Colonic mucosa (tissue), 4 donors: Measurements from ENCODE around the gene DBF4. TPM values are rescaled to one million over a fixed set of nuclear protein-coding genes. Genes with fewer than 3 reads are reported as not detected.
"Not testable (repeated sequence)": the region's sequence is repeated elsewhere in the genome, so short reads cannot be mapped to it uniquely, and the experiment has no call there.

Experiments used
- DNase-seq: peaks from one replicate; pipeline ENCODE4 v3.0.0-alpha.2; 2020
- H3K27ac ChIP-seq: fragments of 200-600 bp; one replicate; pipeline ENCODE4 v1.8.0; 2021
- H3K27me3 ChIP-seq: fragments of 200-600 bp; one replicate; pipeline ENCODE4 v1.8.0; 2021
- H3K36me3 ChIP-seq: fragments of 200-600 bp; one replicate; pipeline ENCODE4 v1.8.0; 2021
- H3K4me1 ChIP-seq: fragments of 200-600 bp; one replicate; pipeline ENCODE4 v1.8.0; 2021; ENCODE audit warnings: mild to moderate bottlenecking
- H3K4me3 ChIP-seq: fragments of 200-600 bp; one replicate; pipeline ENCODE4 v1.8.0; 2021
- H3K9ac ChIP-seq, 2 donors: one replicate each; pipeline ENCODE4 v1.7.0; 2013; ENCODE audit warnings: control low read depth in 2 of 2, low read depth in 2 of 2, low read length in 2 of 2
- H3K9me3 ChIP-seq: fragments of 200-600 bp; one replicate; pipeline ENCODE4 v1.8.0; 2021
- CTCF ChIP-seq: fragments of 200-600 bp; IDR thresholded peaks from one replicate; pipeline ENCODE4 v1.8.0; 2022; ENCODE audit warnings: antibody characterized with exemption, mild to moderate bottlenecking
- intact Hi-C: fragments of 100-400 bp; cut with DNase I; formaldehyde crosslinking; loops from one replicate; pipeline ENCODE4 v1.14.1; 2022
- total RNA-seq, 2 donors: library from RNA; stranded (reverse); fragmentation: NEBNext Ultra II Directional in 1 of 2; extraction: Animal tissue kit (Norgen Biotek cat#: 25700) in 1 of 2; gene quantifications; one replicate each; pipeline ENCODE4 v1.2.1, GENCODE V29; 2021
- donor health status: healthy.
- donor health status: DM: no; HTN: no; CAD: no.
- donor health status: DM: no; HTN: no; CAD: no.

The DBF4 gene
- total RNA-seq, 2 donors from 2014 or later = 17.8 to 31.4 TPM

DNA sequence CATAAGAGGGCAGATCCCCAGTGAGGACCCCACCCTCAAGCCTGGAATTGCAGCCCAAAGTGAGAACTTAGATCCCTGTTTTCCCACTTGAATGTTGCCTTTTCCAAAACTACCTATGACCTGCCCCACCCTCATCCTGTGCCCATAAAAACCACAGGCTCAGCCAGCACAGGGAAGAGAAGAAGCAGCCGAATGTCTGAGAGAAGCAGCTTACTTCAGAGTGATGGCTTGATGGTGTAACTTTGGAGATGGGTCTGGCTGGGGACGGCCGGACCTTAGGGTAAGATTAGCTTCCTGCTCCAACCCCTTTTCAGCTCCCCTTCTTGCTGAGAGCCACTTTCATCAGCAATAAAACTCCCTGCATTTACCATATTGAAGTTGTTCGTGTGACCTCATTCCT, 5.8 kb upstream of the DBF4 start:
- Histone ChIP-seq H3K4me1 (peaks cover 3% of the 10 kb centered on the region), H3K4me3 (no peak overlapping the region), H3K27ac (no peak overlapping the region), H3K27me3 (no peaks in the 10 kb centered on the region), H3K9me3 (no peaks in the 10 kb centered on the region), H3K36me3 (peaks cover 6% of the 10 kb centered on the region), H3K9ac (no peak overlapping the region)
- DNase-seq = no peak
- intact Hi-C loops = loop anchor here (10.0 kb wide), 2 partner anchors 246 to 716 kb away; partner anchors contain the start of genes DMTF1 and RUNDC3B
- TF ChIP-seq CTCF = no peak

DNA sequence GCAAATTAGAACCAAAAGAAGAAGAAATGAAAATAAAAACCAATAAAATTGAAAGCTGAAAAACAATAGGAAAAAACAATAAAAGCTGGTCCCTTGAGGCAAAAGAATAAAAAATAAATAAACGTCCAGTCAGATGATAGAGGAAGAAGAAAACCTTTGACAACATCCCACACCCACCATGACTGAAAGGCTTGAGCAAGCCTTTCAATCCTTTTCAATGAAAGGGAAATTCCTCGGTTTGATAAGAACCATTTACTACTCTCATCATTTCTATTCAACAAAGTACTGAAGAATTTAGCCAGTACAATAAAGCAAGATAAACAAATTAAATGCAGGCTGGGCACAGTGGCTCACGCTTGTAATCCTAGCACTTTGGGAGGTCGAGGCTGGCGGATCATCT, 3.9 kb upstream of the DBF4 start:
- Histone ChIP-seq H3K36me3 (no peaks in the 10 kb centered on the region), H3K27me3 (no peaks in the 10 kb centered on the region), H3K27ac (no peak overlapping the region), H3K4me1 (peaks cover 3% of the 10 kb centered on the region), H3K9ac (no peak overlapping the region), H3K4me3 (no peak overlapping the region), H3K9me3 (no peaks in the 10 kb centered on the region)
- no peak for DNase-seq
- TF ChIP-seq CTCF = no peak
- intact Hi-C loops = loop anchor here (10.0 kb wide), 2 partner anchors 248 to 718 kb away; partner anchors contain the start of genes DMTF1 and RUNDC3B

GRCh38 chr7:87873328-87873727, 3.0 kb upstream of the DBF4 start:
- intact Hi-C loops = loop anchor here (10.0 kb wide), 2 partner anchors 249 to 719 kb away; partner anchors contain the start of genes DMTF1 and RUNDC3B
- H3K27me3 ChIP-seq, DNase-seq, H3K9ac ChIP-seq, H3K9me3 ChIP-seq, H3K36me3 ChIP-seq, H3K4me1 ChIP-seq, H3K4me3 ChIP-seq: not testable (repeated sequence)
- peak overlapping the region; percentile 98 for H3K27ac ChIP-seq

DNA sequence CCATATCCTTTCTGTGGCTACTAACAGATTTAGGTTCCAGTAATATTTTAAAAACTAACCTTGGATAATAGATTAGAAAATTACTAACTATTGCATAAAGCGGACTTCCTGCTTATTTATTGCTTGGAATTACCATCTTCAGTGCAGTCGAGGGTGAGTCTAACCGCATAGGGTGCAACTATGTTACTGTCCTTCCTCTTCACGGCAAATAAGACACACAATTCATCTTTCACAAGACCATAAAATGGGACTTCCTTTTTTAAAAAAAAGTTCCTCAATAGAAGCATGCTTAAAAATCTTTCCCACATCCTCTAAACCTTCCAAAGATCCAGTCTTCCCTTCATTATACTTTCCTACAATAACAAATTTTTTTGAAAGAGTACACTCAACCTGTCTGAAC, 2.2 kb upstream of the DBF4 start:
- Histone ChIP-seq H3K9me3 (no peaks in the 10 kb centered on the region), H3K27ac (peak overlapping the region; percentile 98), H3K4me1 (peaks cover 3% of the 10 kb centered on the region), H3K36me3 (no peaks in the 10 kb centered on the region), H3K9ac (peak overlapping the region in 1 of 2 donors; percentile 94), H3K4me3 (no peak overlapping the region), H3K27me3 (no peaks in the 10 kb centered on the region)
- TF ChIP-seq CTCF = no peak
- intact Hi-C loops = loop anchor here (10.0 kb wide), 2 partner anchors 249 to 719 kb away; partner anchors contain the start of genes DMTF1 and RUNDC3B
- DNase-seq = no peak

- peak overlapping the region; percentile 85 for H3K4me3 ChIP-seq
- DNase-seq = peak; percentile 19
- intact Hi-C loops = loop anchor here (10.0 kb wide), 2 partner anchors 251 to 721 kb away; partner anchors contain the start of genes DMTF1 and RUNDC3B
- peaks cover 3% of the 10 kb centered on the region for H3K4me1 ChIP-seq
- H3K27ac ChIP-seq = peak overlapping the region; percentile 98
- no peaks in the 10 kb centered on the region for H3K9me3 ChIP-seq
- no peaks in the 10 kb centered on the region for H3K36me3 ChIP-seq
- peak overlapping the region; percentile 88 to 94 for H3K9ac ChIP-seq
- no peak for TF ChIP-seq CTCF
- H3K27me3 ChIP-seq = no peaks in the 10 kb centered on the region
Observed at GRCh38 chr7:87875151-87876039, 898 bp upstream of the DBF4 start.

- intact Hi-C loops = loop anchor here (10.0 kb wide), 2 partner anchors 252 to 722 kb away; partner anchors contain the start of genes DMTF1 and RUNDC3B
- Histone ChIP-seq H3K27me3 (no peaks in the 10 kb centered on the region), H3K27ac (peak overlapping the region; percentile 98), H3K9ac (peak overlapping the region; percentile 85 to 89), H3K4me3 (peak overlapping the region; percentile 85), H3K9me3 (no peaks in the 10 kb centered on the region), H3K36me3 (no peaks in the 10 kb centered on the region), H3K4me1 (peaks cover 3% of the 10 kb centered on the region)
- TF ChIP-seq CTCF = no peak
- DNase-seq = peak; percentile 70
Observed at GRCh38 chr7:87876869-87877234, 559 bp downstream of the DBF4 start.
